GM23248 (cell line): ENCODE data around the gene SGPP1.

Experiments used
- EZH2 ChIP-seq: fragments of 200-600 bp; sonication (generic); IDR thresholded peaks from 2 replicates; pipeline ENCODE4 v1.6.1; 2018; ENCODE audit warnings: antibody characterized with exemption, mild to moderate bottlenecking; ENCODE audit not compliant: insufficient read depth, poor library complexity, severe bottlenecking
- EZH2phosphoT487 ChIP-seq: fragments of 200-600 bp; sonication (generic); IDR thresholded peaks from 2 replicates; pipeline ENCODE4 v1.6.1; 2018; ENCODE audit warnings: antibody characterized with exemption, moderate library complexity, mild to moderate bottlenecking, low read depth; ENCODE audit not compliant: insufficient read depth

GRCh38 chr14:63662776-63663175 is 65.1 kb downstream of the SGPP1 start:
- TF ChIP-seq EZH2 (no peak), EZH2phosphoT487 (no peak)
